Panc1 (cell line): Measurements from ENCODE around the gene KRTCAP2. TPM values are rescaled to one million over a fixed set of nuclear protein-coding genes. Genes with fewer than 3 reads are reported as not detected.
"Not testable (repeated sequence)": the region's sequence is repeated elsewhere in the genome, so short reads cannot be mapped to it uniquely, and the experiment has no call there.

Experiments
- ATAC-seq: fragments of 200-7000 bp; cut with Tn5 transposase; 2 replicates; pipeline ENCODE4 v1.9.1; 2020; ENCODE audit warnings: mild to moderate bottlenecking, moderate library complexity
- BruUV-seq: library from RNA; stranded (reverse); fragments of 400-500 nt; replicated peaks from 2 replicates; lab custom pipeline; 2021; lab: Mats Ljungman, UMichigan
- CTCF ChIA-PET: fragments of 300-600 bp; sonication (Branson Sonifier 250); formaldehyde crosslinking; loops from one replicate; lab custom pipeline; 2022; ENCODE audit warnings: antibody characterized with exemption; lab: Charles Lee
- POLR2A ChIA-PET: fragments of 300-600 bp; sonication (Branson Sonifier 250); formaldehyde crosslinking; loops from one replicate; lab custom pipeline; 2022; ENCODE audit warnings: antibody characterized with exemption; lab: Charles Lee
- DNase-seq: peaks from one replicate; pipeline ENCODE4 v3.0.0-alpha.2; 2010; ENCODE audit warnings: low read depth, low spot score
- H3K27ac ChIP-seq: 2 replicates; pipeline ENCODE4 v1.5.1; 2011; ENCODE audit warnings: mild to moderate bottlenecking, low read length, inconsistent platforms
- H3K27me3 ChIP-seq: fragments of 200-500 bp; sonication (Bioruptor generic); 2 replicates; pipeline ENCODE4 v1.6.0; 2014; ENCODE audit warnings: low read length, inconsistent platforms; ENCODE audit not compliant: control insufficient read depth, insufficient read depth
- H3K36me3 ChIP-seq: fragments of 200-500 bp; sonication (Bioruptor generic); 2 replicates; pipeline ENCODE4 v1.5.1; 2014; ENCODE audit warnings: inconsistent platforms, mild to moderate bottlenecking, low read length, moderate library complexity; ENCODE audit not compliant: control insufficient read depth, insufficient read depth
- H3K4me1 ChIP-seq: 2 replicates; pipeline ENCODE4 v1.5.1; 2011; ENCODE audit warnings: inconsistent platforms, mild to moderate bottlenecking, low read length, moderate library complexity; ENCODE audit not compliant: control insufficient read depth, insufficient read depth
- H3K4me3 ChIP-seq, 2 experiments: 2 replicates each; pipeline ENCODE4 v1.5.1; 2011 to 2012; ENCODE audit warnings: low read depth in 2 of 2, low read length in 2 of 2, mild to moderate bottlenecking in 2 of 2, inconsistent platforms in 1 of 2, moderate library complexity in 1 of 2
- H3K9me3 ChIP-seq: fragments of 200-500 bp; sonication (Bioruptor generic); 2 replicates; pipeline ENCODE4 v1.5.1; 2014; ENCODE audit warnings: low read depth, mild to moderate bottlenecking, inconsistent platforms, low read length, moderate library complexity; ENCODE audit not compliant: control insufficient read depth, insufficient read depth
- CTCF ChIP-seq: fragments of 450-650 bp; IDR thresholded peaks from 2 replicates; pipeline ENCODE4 v1.5.1; 2017; ENCODE audit warnings: mild to moderate bottlenecking
- POLR2AphosphoS5 ChIP-seq: IDR thresholded peaks from 2 replicates; pipeline ENCODE4 v1.6.1; 2012; ENCODE audit warnings: mild to moderate bottlenecking, low read depth, low read length, moderate library complexity
- SIN3A ChIP-seq: IDR thresholded peaks from 2 replicates; pipeline ENCODE4 v1.6.1; 2012; ENCODE audit warnings: low read depth, mild to moderate bottlenecking, low read length, moderate library complexity, borderline replicate concordance; ENCODE audit not compliant: insufficient read depth
- TCF7L2 ChIP-seq: IDR thresholded peaks from 2 replicates; pipeline ENCODE4 v1.6.1; 2011; ENCODE audit warnings: mild to moderate bottlenecking, low read depth, low read length, inconsistent platforms
- in situ Hi-C: cut with HindIII; loops from 2 replicates; pipeline ENCODE4 v1.10.0; 2016; ENCODE audit warnings: low sequenced_read_pairs, low pct_unique_long_range_greater_than_20kb
- intact Hi-C: fragments of 100-400 bp; cut with micrococcal nuclease; formaldehyde crosslinking; loops from one replicate; pipeline ENCODE4 v1.10.0; 2022; ENCODE audit not compliant: unreplicated experiment
- total RNA-seq: library from RNA; stranded (reverse); gene quantifications from one replicate; pipeline ENCODE4 v1.2.1, GENCODE V29; 2021; ENCODE audit not compliant: unreplicated experiment
- TF ChIP-seq, protein P1 (sequence below), 2 experiments: IDR thresholded peaks; 2 replicates each; pipeline ENCODE4 v1.6.1; 2011 to 2012; ENCODE audit warnings: low read depth in 2 of 2, control low read depth in 1 of 2, low read length in 1 of 2, mild to moderate bottlenecking in 1 of 2, moderate library complexity in 1 of 2; ENCODE audit not compliant: insufficient read depth in 1 of 2

Gene KRTCAP2
- total RNA-seq, 1 experiment from 2014 or later: 155 TPM

DNA sequence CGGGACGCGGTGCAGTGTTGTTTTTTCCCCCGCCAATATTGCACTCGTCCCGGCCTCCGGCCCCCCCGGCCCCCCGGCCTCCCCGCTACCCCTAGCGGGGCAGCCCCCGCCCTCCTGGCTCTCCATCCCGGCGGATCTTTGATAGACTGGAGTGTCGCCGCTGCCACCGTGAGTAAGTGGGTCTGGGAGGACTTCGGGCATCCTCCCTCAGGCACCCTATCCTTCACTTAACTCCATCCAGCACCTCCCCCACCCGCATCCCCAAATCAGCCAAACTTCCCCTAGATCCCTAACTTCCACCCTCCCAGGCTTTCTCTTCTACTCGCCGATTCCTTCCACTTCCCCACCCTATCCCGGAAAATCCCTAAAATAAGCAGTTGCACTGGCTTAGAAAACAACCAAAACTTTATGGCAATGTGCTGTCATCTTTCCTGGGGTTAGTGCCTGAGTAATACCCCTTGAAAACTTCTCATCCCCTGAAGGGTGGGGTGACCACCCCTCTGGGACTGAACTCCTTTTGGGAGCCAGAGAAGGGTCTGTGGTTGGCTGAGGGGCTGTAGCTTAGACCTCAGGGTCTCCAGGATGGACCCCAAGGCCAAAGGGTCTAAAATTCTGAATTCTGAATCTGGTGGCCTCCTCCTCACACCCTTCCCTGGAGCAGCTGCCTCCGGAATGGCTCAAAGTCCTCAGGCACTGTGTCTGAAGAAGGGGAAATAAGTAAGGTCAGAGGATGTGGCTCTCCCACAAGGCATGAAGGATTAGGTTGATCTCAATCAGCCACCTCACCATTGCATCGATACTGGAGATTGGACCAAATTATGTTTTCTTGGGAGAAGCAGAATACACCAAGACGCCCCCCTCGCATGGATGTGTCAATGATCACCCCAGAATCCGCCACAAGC lies 22.3 kb upstream of the KRTCAP2 start:
- no peak for TF ChIP-seq POLR2AphosphoS5
- no peak for TF ChIP-seq CTCF
- no peak for TF ChIP-seq SIN3A
- no peak for TF ChIP-seq TCF7L2
- Histone ChIP-seq H3K9me3 (no peaks in the 10 kb centered on the region), H3K4me3 (peak overlapping the region; percentile 64 to 96), H3K36me3 (peaks cover 3% of the 10 kb centered on the region; the same call in 1 of the 2 replicates), H3K27me3 (no peaks in the 10 kb centered on the region), H3K27ac (peak overlapping the region; percentile 79), H3K4me1 (peaks cover 24% of the 10 kb centered on the region)
- intact Hi-C loops (no loop called here), in situ Hi-C loops (no loop called here)
- POLR2A ChIA-PET: interaction anchor here (1.0 to 2.6 kb wide), 3 partner anchors 10 to 22 kb away, joined by 4 to 18 read pairs (median 11); partner anchors contain the start of genes KRTCAP2, MTX1, THBS3 and TRIM46
- ATAC-seq (0 out of 2 replicates have a peak, but pooled peaks have one; percentile 1), DNase-seq (no peak)
- TSS peak; percentile 86 for BruUV-seq
- CTCF ChIA-PET: interaction anchor here (1.4 kb wide), 1 partner anchor 22 kb away, joined by 4 read pairs; the partner anchor contains the start of gene KRTCAP2

- H3K4me1 ChIP-seq: peaks cover 24% of the 10 kb centered on the region
- BruUV-seq, H3K9me3 ChIP-seq, intact Hi-C loops, ATAC-seq, H3K36me3 ChIP-seq, H3K27me3 ChIP-seq, DNase-seq, in situ Hi-C loops: not testable (repeated sequence)
- ChIA-PET CTCF (interaction anchor here (0.7 to 3.0 kb wide), 7 partner anchors 15 to 66 kb away, joined by 3 to 17 read pairs (median 4); partner anchors contain the start of genes KRTCAP2 and MTX1), POLR2A (interaction anchor here (0.6 to 2.6 kb wide), 6 partner anchors 14 to 103 kb away, joined by 3 to 18 read pairs (median 7); partner anchors contain the start of genes KRTCAP2, MTX1, THBS3 and TRIM46)
- H3K4me3 ChIP-seq: peak overlapping the region; percentile 64 to 96
- H3K27ac ChIP-seq: peak overlapping the region; percentile 97
Observed at GRCh38 chr1:155193991-155194240, 20.8 kb upstream of the KRTCAP2 start.

DNA sequence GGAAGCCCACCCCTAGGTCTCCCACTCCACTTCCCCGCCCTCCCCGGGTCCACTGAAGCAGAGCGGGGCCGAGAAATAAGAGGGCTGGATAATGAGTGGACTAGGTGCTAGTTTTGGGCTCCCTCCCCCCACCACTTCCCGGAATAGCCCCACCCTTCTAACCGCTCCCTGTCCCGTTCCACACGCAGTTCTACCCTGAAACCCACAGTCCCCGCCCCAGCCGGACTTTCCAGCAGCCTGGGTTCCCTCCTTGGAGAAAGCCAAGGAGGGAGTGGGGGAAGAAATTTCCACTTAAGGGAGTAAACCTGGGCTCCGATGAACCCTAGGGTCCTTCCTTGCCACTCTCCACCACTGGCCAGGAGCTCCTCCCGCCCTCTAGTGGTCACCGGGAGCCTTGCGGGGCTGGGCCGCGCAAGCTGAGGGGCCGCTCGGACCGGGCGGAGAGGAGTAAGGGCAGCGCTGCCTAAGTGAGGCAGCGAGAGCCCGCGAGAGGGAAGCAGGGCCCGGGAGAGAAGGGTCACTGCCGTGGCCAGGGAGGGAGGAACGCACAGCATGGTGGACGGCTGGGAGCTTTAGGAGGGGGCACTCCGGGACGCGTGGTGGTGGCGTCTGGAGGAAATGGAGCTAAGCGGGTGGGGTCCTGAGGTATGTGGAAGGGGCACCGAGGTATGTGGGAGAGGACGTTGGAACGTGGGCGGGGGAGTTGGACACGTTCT lies 20.3 kb upstream of the KRTCAP2 start:
- TF ChIP-seq, protein P1, sequence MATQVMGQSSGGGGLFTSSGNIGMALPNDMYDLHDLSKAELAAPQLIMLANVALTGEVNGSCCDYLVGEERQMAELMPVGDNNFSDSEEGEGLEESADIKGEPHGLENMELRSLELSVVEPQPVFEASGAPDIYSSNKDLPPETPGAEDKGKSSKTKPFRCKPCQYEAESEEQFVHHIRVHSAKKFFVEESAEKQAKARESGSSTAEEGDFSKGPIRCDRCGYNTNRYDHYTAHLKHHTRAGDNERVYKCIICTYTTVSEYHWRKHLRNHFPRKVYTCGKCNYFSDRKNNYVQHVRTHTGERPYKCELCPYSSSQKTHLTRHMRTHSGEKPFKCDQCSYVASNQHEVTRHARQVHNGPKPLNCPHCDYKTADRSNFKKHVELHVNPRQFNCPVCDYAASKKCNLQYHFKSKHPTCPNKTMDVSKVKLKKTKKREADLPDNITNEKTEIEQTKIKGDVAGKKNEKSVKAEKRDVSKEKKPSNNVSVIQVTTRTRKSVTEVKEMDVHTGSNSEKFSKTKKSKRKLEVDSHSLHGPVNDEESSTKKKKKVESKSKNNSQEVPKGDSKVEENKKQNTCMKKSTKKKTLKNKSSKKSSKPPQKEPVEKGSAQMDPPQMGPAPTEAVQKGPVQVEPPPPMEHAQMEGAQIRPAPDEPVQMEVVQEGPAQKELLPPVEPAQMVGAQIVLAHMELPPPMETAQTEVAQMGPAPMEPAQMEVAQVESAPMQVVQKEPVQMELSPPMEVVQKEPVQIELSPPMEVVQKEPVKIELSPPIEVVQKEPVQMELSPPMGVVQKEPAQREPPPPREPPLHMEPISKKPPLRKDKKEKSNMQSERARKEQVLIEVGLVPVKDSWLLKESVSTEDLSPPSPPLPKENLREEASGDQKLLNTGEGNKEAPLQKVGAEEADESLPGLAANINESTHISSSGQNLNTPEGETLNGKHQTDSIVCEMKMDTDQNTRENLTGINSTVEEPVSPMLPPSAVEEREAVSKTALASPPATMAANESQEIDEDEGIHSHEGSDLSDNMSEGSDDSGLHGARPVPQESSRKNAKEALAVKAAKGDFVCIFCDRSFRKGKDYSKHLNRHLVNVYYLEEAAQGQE (IDR thresholded peaks at IDR 0.05; ENCODE audit: insufficient read depth in 1 of 2, low read depth in 2 of 2, low read length in 1 of 2): no peak
- TF ChIP-seq CTCF: peak; percentile 99
- TF ChIP-seq SIN3A: no peak
- peak; percentile 54 for TF ChIP-seq POLR2AphosphoS5
- no peaks in the 10 kb centered on the region for H3K9me3 ChIP-seq
- H3K4me3 ChIP-seq: peak overlapping the region; percentile 64 to 96
- peak overlapping the region; percentile 97 for H3K27ac ChIP-seq
- POLR2A ChIA-PET: interaction anchor here (0.6 to 2.6 kb wide), 6 partner anchors 14 to 93 kb away, joined by 3 to 18 read pairs (median 7); partner anchors contain the start of genes KRTCAP2, MTX1, THBS3 and TRIM46
- ATAC-seq (peak; percentile 87), DNase-seq (peak; percentile 69)
- intact Hi-C loops: no loop called here
- peaks cover 24% of the 10 kb centered on the region for H3K4me1 ChIP-seq
- in situ Hi-C loops: no loop called here
- CTCF ChIA-PET: interaction anchor here (0.6 to 3.0 kb wide), 10 partner anchors 15 to 108 kb away, joined by 3 to 17 read pairs (median 5); partner anchors contain the start of genes KRTCAP2 and MTX1
- peaks cover 3% of the 10 kb centered on the region; the same call in 1 of the 2 replicates for H3K36me3 ChIP-seq
- H3K27me3 ChIP-seq: no peaks in the 10 kb centered on the region
- TSS peak; percentile 88 for BruUV-seq
